Pons (tissue), 1 donor: Measurements from ENCODE around the gene LPP.
A peak's percentile ranks its signal among the peaks of the same experiment; 100 is the strongest.

Experiments used
- DNase-seq: peaks from one replicate; pipeline ENCODE4 v3.0.0-alpha.2; 2016; ENCODE audit warnings: low spot score

The LPP gene

GRCh38 chr3:188196232-188196990 is 42.5 kb downstream of the LPP start:
- no peak for DNase-seq

- DNase-seq = no peak
Measured at GRCh38 chr3:188197388-188197847, 43.5 kb downstream of the LPP start.

GRCh38 chr3:188198001-188198400 is 44.0 kb downstream of the LPP start:
- peak; percentile 25 for DNase-seq

DNA sequence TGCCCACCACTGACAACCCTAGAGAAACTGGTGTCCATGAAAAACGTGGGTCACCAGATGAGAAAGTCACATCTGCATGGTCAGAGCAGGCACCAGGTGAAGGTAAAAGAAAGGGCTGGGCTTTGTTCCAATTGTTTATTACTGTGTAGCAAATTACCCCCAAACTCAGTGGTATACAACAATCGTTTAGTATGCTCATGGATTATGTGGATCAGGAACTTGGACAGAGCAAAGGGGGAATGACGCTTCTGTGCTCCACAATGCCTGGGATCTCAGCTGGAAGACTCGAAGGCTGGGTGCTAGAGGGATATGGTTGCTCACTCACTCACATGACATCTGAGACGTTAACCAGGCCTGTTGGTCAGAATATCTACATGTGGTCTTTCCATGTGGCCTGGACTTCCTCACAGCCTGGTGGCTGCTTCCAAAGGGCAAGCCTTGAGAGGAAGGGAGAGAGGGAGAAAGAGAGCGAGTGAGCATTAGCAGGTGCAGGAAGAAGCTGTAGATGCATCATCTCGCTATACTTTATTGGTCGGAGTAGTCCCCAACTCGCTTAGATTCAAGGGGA is 44.9 kb downstream of the LPP start:
- no peak for DNase-seq

GRCh38 chr3:188199386-188199785 is 45.4 kb downstream of the LPP start:
- no peak for DNase-seq

DNA sequence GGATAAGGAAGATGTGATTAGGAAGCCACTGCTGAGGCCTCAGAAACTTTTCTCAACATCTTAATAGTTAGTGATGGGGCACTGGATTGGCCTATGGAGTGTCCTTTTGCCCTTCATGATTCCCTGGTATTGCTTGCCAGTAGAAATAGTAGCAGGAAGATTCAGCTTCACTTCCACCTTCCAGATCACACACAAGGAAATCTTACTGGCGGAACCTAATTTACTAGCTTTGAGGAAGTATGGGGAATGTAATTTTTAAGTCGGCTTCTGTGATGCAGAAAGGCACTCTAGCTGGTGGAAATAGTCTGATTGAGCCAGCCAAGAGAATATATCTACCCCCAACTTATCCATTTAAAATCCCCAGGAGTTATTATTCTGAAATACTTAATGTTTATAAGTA is 46.5 kb downstream of the LPP start:
- peak; percentile 24 for DNase-seq

- no peak for DNase-seq
Measured at GRCh38 chr3:188202358-188203138, 48.6 kb downstream of the LPP start.

- DNase-seq = no peak
Measured at GRCh38 chr3:188204526-188204925, 50.6 kb downstream of the LPP start.

DNA sequence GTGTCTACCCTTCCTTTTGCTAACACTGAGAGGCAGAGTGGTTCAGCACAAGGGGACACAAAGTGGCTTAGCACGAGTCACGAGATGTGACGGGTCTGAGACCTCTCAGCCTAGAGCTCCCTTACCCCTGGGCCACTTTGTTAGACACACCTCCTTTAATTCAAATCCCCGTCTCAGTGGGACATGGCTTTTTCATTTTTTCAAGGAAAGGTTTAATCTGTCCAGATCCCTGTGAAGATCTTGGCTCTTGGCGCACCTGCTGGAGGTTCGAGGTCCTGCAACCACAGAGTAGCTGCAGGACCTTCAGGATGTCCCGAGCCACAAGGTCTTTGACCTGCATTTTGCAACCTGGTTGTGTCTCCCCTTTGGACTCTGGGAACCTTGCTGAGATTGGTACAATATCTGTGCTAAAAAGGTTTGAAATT is 52.0 kb downstream of the LPP start:
- no peak for DNase-seq

DNA sequence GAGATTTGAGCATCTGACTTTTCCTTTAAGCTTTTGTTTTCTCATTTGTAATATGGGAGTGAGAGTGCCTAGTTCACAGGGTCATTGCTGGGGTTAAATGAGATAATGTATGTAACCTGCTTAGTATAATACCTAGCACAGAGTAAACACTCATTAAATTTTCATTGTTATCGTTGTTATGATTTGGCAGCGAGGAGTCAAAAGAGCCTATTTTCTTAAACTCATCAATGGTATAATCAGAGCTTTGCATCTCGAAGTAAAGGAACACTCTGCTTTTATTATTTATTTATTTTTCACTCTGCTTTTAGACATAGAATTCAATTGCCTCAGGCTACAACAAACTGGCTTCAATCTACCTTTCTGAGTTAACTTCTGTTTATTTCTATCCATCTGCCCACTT is 52.8 kb downstream of the LPP start:
- no peak for DNase-seq

DNA sequence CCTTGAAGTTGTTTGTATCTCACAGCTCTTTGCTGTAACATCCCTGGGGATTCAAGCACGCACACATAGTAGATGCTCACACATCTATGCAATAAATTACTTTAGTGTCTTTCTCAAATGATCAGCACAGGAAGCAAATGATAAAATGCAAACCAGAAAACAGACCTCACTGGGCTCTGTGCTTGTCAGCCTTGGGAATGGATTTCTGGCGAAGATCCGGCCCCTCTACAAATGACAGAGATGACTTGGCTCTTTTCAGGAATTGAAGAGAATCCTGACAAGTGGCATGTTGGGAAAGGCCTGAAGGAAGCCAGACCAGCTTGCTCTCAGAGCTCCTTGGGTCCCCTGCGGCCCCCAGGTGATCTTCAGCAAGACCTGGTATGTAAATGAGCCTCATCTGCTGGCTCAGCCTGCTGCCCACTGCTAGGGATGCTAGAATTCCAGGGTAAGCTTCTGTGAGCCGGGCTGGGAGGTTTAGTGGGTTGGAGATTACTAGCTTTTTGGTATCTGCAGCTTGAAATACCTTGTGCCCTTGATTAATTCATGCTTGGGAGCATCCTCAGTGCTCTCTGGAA is 54.1 kb downstream of the LPP start:
- no peak for DNase-seq

- no peak for DNase-seq
Measured at GRCh38 chr3:188208516-188208981, 54.6 kb downstream of the LPP start.

GRCh38 chr3:188209034-188209433 is 55.1 kb downstream of the LPP start:
- DNase-seq = no peak

DNA sequence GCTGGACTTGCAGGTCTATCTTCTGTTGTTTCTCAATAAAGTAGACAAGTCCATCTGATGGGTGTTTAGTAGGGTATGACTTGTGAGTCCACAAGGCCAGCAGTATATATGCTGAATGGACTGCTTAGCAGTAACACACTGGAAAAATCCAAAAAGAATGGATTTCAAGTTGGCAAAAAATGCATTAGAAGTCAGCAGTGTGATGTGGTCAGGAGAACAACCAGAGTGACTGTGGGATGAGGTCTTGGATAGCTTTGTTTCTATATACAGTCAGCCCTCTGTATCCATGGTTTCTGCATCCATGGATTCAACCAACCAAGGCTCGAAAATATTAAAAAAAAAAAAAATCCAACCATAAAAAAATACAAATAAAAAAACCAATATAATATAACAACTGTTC is 55.8 kb downstream of the LPP start:
- DNase-seq = no peak

GRCh38 chr3:188211476-188211875 is 57.5 kb downstream of the LPP start:
- no peak for DNase-seq

GRCh38 chr3:188212308-188212969 is 58.5 kb downstream of the LPP start:
- DNase-seq = no peak

GRCh38 chr3:188214442-188214841 is 60.5 kb downstream of the LPP start:
- DNase-seq = peak; percentile 36

GRCh38 chr3:188215129-188215528 is 61.2 kb downstream of the LPP start:
- no peak for DNase-seq

GRCh38 chr3:188217011-188217463 is 63.1 kb downstream of the LPP start:
- no peak for DNase-seq

DNA sequence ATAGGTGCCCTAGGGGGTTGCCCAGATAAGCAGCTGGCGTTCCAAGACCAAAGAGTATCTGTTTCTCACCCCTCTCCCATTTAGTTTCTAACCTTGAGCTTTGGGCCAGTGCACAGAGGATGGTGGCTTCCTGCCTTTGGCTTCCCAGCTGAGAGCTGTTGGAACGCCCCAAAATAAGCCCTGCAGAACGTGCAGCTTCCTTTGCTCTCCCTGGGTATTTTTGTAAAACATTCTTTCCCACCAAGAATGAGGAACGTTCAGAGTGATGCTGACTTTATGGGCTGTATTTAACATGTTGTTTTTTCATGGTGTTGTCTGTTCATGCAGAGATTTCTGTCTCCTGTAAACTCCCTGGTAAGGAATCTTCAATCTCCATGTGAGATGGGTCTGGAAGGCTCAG is 63.8 kb downstream of the LPP start:
- no peak for DNase-seq

GRCh38 chr3:188218603-188219002 is 64.6 kb downstream of the LPP start:
- no peak for DNase-seq

DNA sequence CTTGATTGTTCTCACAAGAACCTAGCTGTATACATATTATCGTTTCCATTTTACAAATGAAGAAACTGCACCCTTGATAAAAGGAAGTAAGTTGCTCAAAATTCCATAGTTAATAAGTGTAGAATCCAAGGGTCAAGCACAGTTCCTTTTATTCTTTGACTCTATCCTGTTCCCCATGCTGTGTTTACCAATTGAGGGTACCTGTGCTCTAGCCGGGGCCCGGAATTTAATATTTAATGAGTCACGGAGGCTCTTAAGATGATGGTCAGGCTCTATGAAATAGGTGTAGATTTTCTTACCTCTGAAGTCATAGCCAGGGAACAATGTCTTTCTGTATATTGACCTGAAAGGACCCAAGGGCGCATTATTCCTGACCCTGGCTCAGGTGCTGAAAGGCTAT is 65.2 kb downstream of the LPP start:
- no peak for DNase-seq
